ENCODE measurements around the gene DKK3.

Gene DKK3

GRCh38 chr11:11931461-11932055, 76.9 kb downstream of the DKK3 start:
- peak; percentile 11 for DNase-seq

DNA sequence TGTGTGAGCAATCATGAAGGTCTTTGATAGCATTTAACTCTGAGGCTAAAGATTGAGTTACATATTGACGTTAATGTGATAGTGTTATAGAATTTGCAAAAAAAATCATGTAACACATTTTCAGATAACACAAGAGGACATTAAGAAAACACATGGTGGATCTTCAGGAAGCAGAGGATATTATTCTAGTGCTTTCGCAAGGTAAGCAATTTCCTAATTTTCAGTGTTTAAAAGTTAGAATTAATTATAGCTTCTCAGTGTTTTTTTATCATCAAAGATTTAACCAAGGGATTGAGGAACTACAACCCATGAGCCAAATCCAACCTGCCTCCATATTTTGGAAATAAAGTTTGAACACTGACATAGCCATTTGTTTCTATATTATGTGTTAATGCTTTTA, 78.5 kb downstream of the DKK3 start:
- no peak for DNase-seq

DNA sequence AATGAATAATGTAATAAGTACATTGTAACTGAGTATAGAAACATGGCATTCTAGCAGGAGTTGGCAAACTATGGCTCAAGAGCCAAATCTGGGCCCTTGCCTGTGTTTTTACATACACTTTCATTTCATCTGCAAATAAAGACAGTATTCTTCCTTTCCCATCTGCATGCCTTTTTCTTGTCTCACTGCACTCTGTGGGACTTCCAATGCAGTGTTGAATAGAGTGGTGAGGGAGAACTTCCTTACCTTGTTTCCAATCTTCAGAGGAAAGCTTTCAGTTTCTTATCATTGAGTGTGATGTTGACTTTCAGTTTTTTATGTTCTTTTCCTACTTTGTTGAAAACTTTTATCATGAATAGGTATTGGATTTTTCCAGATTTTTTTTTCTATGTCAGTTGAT, 84.6 kb downstream of the DKK3 start:
- DNase-seq = no peak

- DNase-seq = no peak
These were observed 91.4 kb downstream of the DKK3 start for GRCh38 chr11:11916981-11917399.

DNA sequence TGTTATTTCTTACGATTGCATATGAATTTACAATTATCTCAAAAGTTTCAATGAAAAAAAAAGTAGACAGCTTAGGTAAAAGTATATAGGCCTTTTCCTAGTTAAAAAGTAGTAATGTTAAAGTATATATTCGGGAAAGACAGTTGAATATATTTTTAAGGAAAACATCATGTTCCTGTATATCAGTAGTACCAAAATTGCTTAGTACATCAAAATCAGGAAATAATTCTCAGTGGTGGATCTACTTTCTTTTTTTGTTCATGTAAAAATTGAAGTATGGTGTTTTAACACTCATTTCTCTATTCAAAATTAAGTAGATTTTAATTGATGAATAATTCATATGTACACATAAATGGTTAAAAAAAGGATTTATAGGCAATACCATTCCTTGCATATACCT, 92.8 kb downstream of the DKK3 start:
- no peak for DNase-seq

- DNase-seq = no peak
These were observed 95.0 kb downstream of the DKK3 start for GRCh38 chr11:11913395-11913794.

Data from NCI-H1417 treated with DMSO at 0.1 percent for 48 hours (cell line).